HG03135 (cell line): ENCODE data around the gene VRTN.

Source experiments
- ATAC-seq: cut with Tn5 transposase; IDR thresholded peaks from one replicate; pipeline ENCODE4 v1.9.1; 2021; ENCODE audit warnings: mild to moderate bottlenecking, moderate library complexity; ENCODE audit not compliant: unreplicated experiment

VRTN gene

DNA sequence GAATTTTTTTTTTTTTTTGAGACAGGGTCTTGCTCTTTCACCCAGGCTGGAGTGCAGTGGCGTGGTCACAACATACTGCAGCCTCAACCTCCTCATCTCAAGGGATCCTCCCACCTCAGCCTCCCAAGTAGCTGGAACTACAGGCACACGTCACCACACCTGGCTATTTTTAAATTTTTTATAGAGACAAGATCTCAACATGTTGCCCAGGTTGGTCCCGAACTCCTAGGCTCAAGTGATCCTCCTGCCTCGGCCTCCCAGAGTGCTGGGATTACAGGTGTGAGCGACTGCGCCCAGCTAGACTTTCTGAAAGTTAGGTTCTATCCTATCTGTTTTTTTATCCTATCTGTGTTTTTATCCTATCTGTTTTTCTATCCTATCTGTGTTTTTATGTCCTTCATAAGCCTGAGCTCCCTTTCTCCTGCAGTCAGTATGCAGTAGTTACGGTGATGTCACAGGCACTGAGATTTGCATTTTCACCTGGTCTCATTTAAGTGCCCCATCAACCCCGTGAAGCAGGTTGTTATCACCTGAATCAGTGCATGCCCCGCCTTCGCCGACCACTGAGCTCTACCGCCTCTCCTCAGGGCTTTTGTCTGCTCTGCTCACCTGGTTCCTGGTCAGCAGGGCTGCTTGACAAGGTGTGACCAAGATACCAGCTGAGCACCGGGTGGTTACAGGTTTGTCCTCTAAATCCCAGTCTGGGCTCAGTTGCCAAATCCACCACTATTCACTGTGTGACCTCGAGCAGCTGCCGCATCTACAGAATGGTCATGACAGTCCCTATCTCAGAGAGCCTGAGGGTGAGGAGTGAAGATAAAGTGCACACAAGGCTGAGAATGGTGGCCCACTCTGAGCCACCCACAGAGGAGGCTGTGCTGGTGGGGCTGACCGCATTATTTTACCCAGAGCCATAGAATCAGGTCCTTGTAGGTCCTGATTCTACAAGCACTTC lies 44.6 kb downstream of the VRTN start:
- ATAC-seq = no peak

DNA sequence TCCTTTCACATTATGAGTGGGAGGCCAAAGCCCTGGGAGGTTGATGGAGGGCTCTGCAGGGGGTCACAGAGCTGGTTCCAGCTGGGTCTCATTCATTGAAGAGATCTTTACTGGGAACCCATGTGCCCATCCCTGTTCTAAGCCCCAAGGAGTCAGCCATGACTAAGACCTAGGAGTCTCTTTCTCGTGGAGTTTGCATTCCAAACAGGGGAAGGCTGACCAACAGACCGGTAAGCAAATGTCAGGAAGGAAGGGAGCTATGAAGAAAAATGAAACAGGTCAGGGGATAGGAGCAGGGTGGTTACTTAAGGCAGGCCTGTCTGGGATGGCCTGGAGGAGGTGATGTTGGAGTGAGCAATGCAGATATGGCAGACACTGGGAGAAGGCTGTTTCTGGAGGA lies 46.3 kb downstream of the VRTN start:
- no peak for ATAC-seq

DNA sequence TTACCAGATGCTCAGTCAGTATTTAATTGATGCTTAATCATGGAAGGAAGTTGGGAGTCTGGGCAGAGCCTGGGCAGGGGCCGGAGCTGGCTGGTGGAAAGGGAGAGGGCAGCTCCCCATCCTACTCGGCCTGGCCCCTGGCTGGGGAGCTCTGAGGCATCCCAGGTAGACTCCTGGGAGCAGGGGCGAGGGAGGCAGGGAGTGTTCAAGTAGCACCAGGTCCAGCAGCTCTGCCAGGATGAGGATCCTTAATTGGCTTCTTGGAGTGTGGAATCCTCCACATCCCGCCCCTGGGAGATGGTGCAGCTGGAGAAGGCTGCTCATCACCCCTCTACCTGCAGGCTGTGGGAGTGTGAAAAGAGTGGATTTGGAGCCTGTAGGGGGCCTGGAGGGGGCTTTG lies 46.8 kb downstream of the VRTN start:
- ATAC-seq = no peak

DNA sequence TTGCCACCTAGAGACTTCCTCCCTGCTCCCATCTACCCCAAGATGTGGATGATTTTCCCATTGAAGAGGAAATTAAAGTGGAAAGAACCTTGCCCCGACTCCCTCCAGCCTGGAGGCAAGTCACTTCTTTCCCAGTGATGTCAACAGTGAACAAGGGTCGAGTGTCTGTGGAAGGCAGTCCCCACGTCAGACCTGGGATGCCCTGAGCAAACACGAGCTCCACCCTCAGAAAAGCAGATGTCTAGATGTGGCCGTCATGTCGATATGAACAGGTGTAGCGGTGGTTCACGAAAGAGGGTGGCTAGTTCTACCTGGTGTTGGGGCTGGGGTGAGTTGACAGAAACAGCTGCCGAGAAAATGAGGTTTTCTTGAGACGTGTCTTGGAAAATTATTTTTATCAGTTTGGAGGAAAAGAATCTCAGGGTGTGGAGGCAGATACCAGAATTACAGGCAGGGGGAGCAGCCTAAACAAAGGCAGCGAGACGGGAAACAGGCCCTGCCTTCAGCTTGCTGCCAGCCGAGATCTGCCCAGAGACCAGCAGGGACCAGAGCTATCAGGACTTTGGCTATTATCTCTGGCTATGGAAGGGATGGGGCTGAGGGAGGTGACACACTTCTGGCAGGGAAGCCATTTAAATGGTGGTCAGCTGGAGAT lies 51.9 kb downstream of the VRTN start:
- ATAC-seq = no peak

DNA sequence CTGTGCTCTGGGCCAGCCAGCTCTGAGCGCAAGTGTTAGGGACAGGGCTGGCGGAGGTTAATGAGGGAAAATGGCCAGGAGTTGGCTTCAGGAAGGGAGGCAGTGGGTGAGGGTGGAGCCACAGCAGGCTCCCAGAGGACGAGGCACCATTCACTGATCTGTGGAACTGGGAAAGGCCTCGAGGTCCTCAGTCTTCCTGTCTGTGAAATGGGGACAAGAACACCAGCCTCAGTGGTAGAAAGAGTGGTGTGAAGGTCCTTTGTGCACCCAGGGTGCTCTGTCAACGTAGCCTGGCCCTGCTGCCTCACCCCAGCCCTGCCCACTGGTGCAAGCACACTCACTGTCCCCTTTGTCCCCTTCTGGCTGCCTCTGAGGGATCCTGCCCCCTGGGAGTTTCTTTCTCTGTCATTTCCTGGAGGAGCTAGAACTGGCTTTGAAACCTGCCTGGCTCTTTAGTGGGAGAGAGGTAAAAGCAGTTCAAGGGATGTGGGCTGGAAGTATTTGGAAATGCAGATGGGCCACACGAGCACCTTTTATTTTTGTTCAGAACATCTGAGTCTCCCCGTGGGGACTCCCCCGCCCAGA lies 52.7 kb downstream of the VRTN start:
- ATAC-seq = no peak

DNA sequence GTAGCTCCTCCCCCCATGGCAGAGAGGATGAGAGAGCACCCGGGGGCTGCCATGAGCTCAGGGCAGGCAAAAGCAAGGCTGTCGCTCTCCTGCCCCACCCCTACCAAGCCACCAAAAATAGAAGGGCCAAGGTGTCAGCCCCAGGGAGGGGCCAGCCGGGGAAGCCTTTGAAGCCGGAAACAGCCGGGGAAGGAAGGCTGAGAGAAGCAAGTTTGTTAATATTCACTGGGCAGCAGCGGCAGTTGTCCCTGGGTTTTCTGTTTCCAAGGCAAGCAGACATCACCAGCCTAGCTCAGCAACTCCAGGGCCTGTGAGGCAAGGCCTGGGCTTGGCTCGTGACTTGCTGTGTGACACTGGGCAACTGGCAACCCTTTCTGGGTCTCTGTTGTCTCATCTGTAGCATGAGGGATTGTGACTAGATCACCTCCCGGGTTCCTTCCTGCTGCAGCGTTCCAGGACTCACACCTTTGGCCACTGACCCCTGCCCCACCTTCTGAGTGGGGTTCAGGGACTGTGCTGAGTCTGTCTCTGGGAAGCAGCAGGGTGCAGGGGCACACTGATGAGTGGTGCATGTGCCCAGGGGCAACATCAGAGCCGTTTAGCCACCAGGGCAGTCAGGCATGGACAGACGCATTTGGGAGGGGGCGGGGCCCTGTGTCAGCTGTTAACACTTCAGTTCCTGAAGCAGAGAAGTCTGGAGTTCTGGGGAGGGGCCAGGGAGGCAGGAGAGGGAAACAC lies 53.4 kb downstream of the VRTN start:
- ATAC-seq = peak; percentile 75

DNA sequence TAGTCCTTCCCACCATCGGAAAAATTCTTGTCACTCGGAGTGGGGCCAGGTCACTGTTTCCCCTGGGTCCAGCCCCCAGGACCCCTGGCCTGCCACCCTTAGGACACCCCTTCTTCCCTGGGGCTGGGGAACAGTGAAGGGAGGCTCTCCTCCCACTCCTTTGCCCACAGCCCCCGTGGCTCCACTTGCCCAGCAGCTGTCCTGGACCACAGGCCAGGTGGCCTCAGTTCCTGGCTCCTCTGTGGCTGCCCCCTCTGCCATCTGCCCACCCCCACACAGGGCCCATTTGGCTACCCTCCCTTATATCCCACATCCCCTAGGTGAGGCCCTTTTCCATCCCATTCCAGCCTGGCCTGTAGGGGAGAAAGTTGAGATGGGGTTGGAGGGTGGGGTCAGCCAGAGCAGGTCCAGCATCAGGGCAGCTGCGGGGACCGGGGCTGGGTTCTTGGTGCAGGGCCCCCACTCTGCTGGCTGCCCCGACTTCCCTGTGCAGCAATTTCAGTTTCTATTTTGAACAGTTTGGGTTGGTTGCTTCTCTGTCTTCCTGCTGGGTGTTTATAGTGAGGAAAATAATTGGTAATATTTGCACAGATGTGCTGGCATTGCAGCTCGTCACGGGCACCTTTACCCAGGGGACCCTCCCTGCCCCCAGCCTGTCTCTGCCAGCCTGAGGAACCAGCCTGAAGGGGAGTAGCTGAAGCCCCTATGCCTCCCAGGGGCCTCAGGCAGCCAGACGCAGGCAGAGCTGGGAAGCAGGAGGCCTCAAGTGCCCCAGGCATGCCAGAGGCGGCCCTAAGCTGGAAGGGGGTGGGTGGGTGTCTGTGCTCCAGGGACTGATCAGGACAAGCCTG lies 54.4 kb downstream of the VRTN start:
- ATAC-seq = no peak

DNA sequence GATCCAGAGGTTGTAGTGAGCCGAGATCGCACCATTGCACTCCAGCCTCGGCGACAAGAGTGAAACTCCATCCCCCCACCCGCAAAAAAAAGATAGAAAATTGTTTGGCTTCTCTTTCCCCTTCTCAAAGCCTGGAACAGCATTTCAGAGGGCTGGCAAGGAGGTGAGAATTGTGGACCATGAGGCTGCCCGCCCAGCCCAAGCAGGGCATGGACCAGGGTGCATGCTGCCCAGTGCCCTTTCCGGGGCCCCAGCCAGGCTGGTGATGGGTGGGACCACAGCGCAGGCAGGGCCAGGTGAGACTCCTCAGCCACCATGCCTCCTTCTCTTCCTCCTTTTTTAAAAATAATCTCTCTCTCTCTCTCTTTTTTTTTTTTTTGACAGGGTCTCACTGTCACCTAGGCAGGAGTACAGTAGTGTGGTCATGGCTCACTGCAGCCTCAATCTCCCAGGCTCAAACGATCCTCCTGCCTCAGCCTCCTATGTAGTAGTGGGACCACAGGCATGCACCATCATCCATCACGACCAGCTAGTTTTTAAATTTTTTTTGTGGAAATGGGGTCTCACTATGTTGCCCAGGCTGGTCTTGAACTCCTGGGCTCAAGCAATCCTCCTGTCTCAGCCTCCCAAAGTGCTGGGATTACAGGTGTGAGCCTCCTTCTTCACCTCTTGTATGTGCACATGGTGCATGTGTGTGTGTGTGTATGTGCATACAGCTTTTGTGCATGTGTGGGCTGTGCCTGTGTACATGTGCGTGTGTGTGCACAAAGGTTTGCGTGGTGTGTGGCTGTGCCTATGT lies 55.5 kb downstream of the VRTN start:
- no peak for ATAC-seq

DNA sequence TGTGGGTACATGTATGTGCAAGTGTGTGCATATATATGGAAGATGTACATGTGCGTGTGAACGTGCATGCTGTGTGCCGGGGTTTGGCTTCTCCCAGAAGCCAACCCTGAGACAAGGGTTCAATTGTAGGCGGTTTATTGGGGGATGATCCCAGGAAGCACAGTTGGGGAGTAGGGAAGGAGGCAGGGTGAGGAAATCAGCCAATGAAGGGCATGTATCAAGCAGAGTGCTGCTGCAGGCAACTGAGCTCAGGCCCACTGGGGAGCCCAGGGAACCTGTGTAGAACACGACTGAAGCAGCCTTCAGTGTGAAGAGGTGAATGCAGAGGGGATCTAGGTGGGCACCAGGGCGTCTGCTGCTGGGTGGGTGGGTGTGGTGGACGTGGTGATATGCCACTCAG lies 56.2 kb downstream of the VRTN start:
- ATAC-seq = no peak

DNA sequence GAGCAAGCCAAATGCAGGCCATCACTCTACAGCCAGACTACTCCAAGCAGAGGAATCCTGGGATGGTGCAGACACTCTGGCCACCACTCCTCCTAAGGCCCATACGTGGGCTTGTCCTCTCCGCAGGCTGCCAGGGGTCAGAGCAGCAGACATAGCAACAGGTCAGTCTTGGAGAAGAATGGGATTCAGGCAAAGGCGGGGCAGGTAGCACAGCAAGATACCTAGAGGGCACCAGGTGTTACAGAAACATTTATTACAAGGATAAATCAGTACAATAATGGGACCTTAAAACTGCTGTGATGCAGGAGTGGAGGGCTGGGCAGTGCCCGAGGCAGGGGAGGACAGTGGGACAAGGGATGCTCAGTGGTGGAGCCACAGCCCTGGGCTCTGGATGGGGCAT lies 57.4 kb downstream of the VRTN start:
- ATAC-seq = no peak

DNA sequence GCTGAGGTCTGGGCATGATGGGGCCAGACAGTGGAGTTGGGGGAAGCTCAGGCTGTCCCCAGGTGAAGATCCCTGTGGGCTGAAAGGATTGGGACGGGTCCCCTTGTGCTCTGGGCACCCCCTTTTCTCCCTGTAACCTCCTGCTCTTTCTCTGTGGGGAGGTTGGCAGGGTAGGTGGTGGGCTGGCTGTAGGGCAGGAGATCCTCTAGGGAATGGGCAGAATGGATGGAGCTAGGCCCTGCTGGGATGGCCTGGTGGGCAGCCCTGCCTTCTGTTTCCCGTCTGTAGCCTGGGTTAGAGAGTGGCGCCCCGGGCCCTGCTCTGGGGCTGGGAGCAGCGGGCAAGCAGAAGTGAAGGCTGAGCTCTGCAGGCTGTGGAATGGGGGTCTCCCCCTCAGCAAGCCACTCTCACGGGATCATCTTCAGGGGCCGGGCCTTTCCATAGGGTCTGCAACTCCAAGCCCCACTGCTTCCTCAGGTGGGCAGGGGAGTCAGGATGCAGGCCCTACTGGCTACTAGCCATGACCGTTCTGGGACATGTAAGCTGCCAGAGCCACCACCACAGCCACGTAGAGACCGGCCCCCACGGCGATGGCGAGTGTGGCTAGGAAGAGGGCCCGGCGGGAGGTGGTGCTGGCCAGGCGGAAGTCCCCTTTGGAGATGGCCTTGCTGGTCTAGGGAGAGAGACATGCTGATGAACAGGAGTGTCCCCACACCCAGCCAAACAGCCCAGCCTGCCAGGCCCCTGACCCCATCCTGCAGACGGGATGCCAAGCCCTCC lies 58.9 kb downstream of the VRTN start:
- no peak for ATAC-seq

DNA sequence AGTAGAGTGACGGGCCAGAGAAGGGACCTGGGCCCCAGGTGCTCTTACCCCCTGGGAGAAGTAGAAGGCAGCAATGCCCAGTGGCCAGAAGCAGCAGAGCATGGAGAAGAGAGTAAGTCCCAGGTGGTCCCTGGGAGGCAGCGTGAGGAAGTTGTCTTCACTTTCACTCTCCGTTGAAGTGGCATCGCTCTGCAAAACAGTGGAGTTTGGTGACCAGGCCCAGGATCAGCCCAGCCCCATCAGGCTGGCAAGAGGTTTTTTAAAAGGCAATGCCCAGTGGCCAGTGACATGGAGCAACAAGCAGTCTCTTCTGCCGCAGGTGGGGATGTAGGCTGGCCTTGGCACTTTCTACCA lies 59.5 kb downstream of the VRTN start:
- ATAC-seq = no peak

DNA sequence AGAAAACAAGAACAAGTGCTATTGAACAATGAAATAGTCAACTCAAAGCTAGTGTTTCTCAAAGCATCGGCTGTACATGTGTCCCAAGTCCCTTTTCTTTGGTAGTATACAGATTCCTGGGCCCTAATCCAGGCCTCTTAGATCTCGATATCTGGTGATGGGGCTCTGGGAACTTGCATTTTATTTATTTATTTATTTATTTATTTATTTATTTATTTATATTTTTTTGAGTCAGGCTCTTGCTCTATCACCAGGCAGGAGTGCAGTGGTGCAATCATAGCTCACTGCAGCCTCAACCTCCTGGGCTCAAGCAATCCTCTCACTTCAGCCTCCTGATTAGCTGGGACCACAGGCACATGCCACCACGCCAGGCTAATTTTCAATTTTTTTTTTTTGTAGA lies 60.6 kb downstream of the VRTN start:
- ATAC-seq = no peak

DNA sequence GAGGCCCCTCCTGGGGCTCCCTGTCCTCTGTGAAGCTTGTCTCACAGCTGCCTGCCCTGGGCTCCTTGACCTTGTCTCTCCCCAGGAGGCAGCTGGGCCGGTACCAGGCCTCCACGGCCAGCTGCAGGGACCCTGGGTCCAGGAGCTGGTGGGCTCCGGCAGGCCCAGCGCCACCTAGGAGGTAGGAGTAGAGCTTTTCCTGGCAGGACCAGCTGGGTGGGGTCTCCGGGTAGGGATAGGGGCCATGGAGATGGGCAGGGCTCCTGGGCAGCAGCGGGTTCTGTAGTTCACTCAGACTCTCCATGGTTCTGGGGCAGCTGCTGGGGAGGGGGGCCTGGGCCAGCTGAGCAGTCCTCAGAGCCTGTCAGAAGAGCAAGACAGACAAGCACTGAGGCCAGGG lies 61.2 kb downstream of the VRTN start:
- ATAC-seq = no peak
